ENCODE data around the gene ISYNA1. TPM values are rescaled to one million over a fixed set of nuclear protein-coding genes. Genes with fewer than 3 reads are reported as not detected.

The ISYNA1 gene
- total and polyA plus RNA-seq, 10 of the 15 experiments (the other 5 are each of a cell fraction or from before 2014, with no cell fraction given), result 1.9 to 37.0 (median 9.1) TPM

DNA sequence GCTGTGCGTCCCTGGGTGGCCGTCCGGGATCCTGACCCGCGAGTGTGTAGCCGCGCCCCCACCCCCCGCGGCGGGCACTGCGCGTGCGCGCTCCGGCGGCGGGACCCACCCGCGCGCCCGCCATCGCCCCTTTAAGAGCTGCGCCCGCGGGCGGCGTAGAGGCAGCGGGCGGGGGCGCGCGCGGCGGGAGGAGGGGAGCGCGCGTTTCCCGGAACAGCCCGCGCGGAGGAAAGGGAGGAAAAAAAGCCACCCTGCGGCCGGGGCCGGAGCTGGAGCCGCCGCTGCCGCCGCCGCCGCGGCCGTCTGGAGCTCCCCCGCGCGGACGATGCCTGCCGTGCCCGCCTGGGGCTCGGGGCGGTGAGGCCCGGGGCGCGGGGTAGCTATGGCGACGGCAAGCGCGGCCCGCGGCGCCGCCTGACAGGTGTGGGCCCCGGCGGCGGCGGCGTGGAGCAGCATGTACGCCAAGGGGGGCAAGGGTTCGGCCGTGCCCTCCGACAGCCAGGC lies 18.7 kb downstream of the ISYNA1 start, which contains the start of gene SSBP4 (continued):
- TF ChIP-seq, protein P1, sequence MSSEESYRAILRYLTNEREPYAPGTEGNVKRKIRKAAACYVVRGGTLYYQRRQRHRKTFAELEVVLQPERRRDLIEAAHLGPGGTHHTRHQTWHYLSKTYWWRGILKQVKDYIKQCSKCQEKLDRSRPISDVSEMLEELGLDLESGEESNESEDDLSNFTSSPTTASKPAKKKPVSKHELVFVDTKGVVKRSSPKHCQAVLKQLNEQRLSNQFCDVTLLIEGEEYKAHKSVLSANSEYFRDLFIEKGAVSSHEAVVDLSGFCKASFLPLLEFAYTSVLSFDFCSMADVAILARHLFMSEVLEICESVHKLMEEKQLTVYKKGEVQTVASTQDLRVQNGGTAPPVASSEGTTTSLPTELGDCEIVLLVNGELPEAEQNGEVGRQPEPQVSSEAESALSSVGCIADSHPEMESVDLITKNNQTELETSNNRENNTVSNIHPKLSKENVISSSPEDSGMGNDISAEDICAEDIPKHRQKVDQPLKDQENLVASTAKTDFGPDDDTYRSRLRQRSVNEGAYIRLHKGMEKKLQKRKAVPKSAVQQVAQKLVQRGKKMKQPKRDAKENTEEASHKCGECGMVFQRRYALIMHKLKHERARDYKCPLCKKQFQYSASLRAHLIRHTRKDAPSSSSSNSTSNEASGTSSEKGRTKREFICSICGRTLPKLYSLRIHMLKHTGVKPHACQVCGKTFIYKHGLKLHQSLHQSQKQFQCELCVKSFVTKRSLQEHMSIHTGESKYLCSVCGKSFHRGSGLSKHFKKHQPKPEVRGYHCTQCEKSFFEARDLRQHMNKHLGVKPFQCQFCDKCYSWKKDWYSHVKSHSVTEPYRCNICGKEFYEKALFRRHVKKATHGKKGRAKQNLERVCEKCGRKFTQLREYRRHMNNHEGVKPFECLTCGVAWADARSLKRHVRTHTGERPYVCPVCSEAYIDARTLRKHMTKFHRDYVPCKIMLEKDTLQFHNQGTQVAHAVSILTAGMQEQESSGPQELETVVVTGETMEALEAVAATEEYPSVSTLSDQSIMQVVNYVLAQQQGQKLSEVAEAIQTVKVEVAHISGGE (CRISPR knock-in tag; IDR thresholded peaks at IDR 0.05), result no peak
- TF ChIP-seq POLR2AphosphoS2 (IDR thresholded peaks at IDR 0.05; ENCODE audit: low read depth, low read length) (no peak), YY1 (IDR thresholded peaks at IDR 0.05; ENCODE audit: low read depth, low read length) (no peak), PAX5 (IDR thresholded peaks at IDR 0.05; ENCODE audit: borderline replicate concordance, low read depth, low read length) (no peak), ZZZ3 (IDR thresholded peaks at IDR 0.05; ENCODE audit: control insufficient read depth, insufficient read length, low read depth) (no peak), SUZ12 (IDR thresholded peaks at IDR 0.05; ENCODE audit: unreplicated experiment) (no peak), RB1 (IDR thresholded peaks at IDR 0.05; ENCODE audit: borderline replicate concordance) (peak; percentile 88), SMAD5 (IDR thresholded peaks at IDR 0.05; ENCODE audit: low read depth) (no peak), CREB1 (IDR thresholded peaks at IDR 0.05; ENCODE audit: low read depth) (0 out of 2 replicates have a peak, but pooled peaks have one; percentile 26), CREM (IDR thresholded peaks at IDR 0.05; ENCODE audit: low read depth) (no peak), SMARCA5 (IDR thresholded peaks at IDR 0.05) (peak; percentile 79; the same call in 1 of the 2 replicates), ZNF217 (IDR thresholded peaks at IDR 0.05) (0 out of 2 replicates have a peak, but pooled peaks have one; percentile 59), ZNF207 (IDR thresholded peaks at IDR 0.05; ENCODE audit: borderline replicate concordance) (0 out of 2 replicates have a peak, but pooled peaks have one; percentile 53), HSF1 (IDR thresholded peaks at IDR 0.05; ENCODE audit: low read depth, low read length) (no peak), WRNIP1 (IDR thresholded peaks at IDR 0.05; ENCODE audit: borderline replicate concordance, low read depth, low read length) (no peak), TCF3 (IDR thresholded peaks at IDR 0.05; ENCODE audit: borderline replicate concordance, insufficient read depth, low read depth, low read length) (0 out of 2 replicates have a peak, but pooled peaks have one; percentile 37), RELA (IDR thresholded peaks at IDR 0.05; ENCODE audit: borderline replicate concordance, partially characterized antibody) (peak; percentile 40), USF1 (IDR thresholded peaks at IDR 0.05; ENCODE audit: borderline replicate concordance, extremely low read length, insufficient read depth, low read depth, low read length) (no peak), IKZF2 (IDR thresholded peaks at IDR 0.05) (no peak), HDGF (IDR thresholded peaks at IDR 0.05) (no peak), KDM1A (IDR thresholded peaks at IDR 0.05; ENCODE audit: borderline replicate concordance) (no peak), BACH1 (IDR thresholded peaks at IDR 0.05; ENCODE audit: borderline replicate concordance) (no peak; the same call in 1 of the 2 replicates)
- TF ChIP-seq, protein P2, sequence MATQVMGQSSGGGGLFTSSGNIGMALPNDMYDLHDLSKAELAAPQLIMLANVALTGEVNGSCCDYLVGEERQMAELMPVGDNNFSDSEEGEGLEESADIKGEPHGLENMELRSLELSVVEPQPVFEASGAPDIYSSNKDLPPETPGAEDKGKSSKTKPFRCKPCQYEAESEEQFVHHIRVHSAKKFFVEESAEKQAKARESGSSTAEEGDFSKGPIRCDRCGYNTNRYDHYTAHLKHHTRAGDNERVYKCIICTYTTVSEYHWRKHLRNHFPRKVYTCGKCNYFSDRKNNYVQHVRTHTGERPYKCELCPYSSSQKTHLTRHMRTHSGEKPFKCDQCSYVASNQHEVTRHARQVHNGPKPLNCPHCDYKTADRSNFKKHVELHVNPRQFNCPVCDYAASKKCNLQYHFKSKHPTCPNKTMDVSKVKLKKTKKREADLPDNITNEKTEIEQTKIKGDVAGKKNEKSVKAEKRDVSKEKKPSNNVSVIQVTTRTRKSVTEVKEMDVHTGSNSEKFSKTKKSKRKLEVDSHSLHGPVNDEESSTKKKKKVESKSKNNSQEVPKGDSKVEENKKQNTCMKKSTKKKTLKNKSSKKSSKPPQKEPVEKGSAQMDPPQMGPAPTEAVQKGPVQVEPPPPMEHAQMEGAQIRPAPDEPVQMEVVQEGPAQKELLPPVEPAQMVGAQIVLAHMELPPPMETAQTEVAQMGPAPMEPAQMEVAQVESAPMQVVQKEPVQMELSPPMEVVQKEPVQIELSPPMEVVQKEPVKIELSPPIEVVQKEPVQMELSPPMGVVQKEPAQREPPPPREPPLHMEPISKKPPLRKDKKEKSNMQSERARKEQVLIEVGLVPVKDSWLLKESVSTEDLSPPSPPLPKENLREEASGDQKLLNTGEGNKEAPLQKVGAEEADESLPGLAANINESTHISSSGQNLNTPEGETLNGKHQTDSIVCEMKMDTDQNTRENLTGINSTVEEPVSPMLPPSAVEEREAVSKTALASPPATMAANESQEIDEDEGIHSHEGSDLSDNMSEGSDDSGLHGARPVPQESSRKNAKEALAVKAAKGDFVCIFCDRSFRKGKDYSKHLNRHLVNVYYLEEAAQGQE (IDR thresholded peaks at IDR 0.05; ENCODE audit: low read depth, low read length), result no peak
